ENCODE data around the gene IGSF8.

GRCh38 chr1:160049101-160049500, 49.3 kb downstream of the IGSF8 start:
- TF ChIP-seq CTCF (conservative IDR thresholded peaks at IDR 0.05 in 1 of 2, IDR thresholded peaks at IDR 0.05 in 1 of 2; ENCODE audit: low read depth in 1 of 2, low read length in 2 of 2) (no peak), EZH2 (IDR thresholded peaks at IDR 0.05; ENCODE audit: low read length, missing control alignments) (no peak)

All from fibroblast of lung (primary cell).